Body of pancreas (tissue), 4 donors: ENCODE results near the gene NOTCH4. TPM values are rescaled to one million over a fixed set of nuclear protein-coding genes. Genes with fewer than 3 reads are reported as not detected.
"Not testable (repeated sequence)": the region's sequence is repeated elsewhere in the genome, so short reads cannot be mapped to it uniquely, and the experiment has no call there.

Experiments used
- ATAC-seq: fragments of 150-250 bp; one replicate; pipeline ENCODE4 v1.9.1; 2016
- DNase-seq, 4 donors: peaks; one replicate each; pipeline ENCODE4 v3.0.0-alpha.2; 2019
- H3K27ac ChIP-seq, 4 donors: fragments of 200-600 bp; sonication (generic); 1 replicate in 3 of 4; 2 replicates in 1 of 4; pipeline versions ENCODE4 v1.5.1 to v1.6.1; 2016 to 2019; ENCODE audit warnings: mild to moderate bottlenecking in 1 of 4, mixed read lengths in 1 of 4, moderate library complexity in 1 of 4
- H3K27me3 ChIP-seq, 2 donors: fragments of 200-600 bp; sonication (generic); one replicate each; pipeline ENCODE4 v1.6.0; 2016; ENCODE audit warnings: mild to moderate bottlenecking in 1 of 2
- H3K36me3 ChIP-seq, 2 donors: fragments of 200-600 bp; sonication (generic); replicated peaks in 1 of 2; 2 replicates each; pipeline ENCODE4 v1.5.1; 2016; ENCODE audit warnings: low read depth in 2 of 2; ENCODE audit not compliant: insufficient read depth in 1 of 2
- H3K4me1 ChIP-seq: fragments of 200-600 bp; sonication (generic); one replicate; pipeline ENCODE4 v1.6.0; 2016
- H3K4me3 ChIP-seq, 2 donors: fragments of 200-600 bp; sonication (generic); 1 replicate in 1 of 2; 2 replicates in 1 of 2; pipeline ENCODE4 v1.5.1; 2016 to 2019
- H3K9me3 ChIP-seq, 3 donors: fragments of 200-600 bp; sonication (generic); 1 replicate in 2 of 3; 2 replicates in 1 of 3; pipeline ENCODE4 v1.5.1; 2016
- CTCF ChIP-seq, 7 experiments: fragments of 450-650 bp in 4 of 7; fragments of 200-600 bp in 3 of 7; sonication (generic) in 3 of 7; IDR thresholded peaks; one replicate each; pipeline ENCODE4 v1.5.1; 2016 to 2019; ENCODE audit warnings: antibody characterized with exemption in 7 of 7
- POLR2A ChIP-seq, 3 donors: fragments of 450-650 bp; IDR thresholded peaks; one replicate each; pipeline ENCODE4 v1.6.1; 2016; ENCODE audit warnings: antibody characterized with exemption in 3 of 3, mild to moderate bottlenecking in 2 of 3
- WGBS, 2 donors: methylation state at CpG; one replicate each; pipeline ENCODE4 v1.1.5; 2017; 5-methylcytosine and 5-hydroxymethylcytosine counted together
- intact Hi-C: fragments of 100-400 bp; cut with DNase I; formaldehyde crosslinking; loops from one replicate; pipeline ENCODE4 v1.15.1; 2023
- total RNA-seq, 2 donors: library from RNA; depleted of rRNA; stranded (reverse); fragments of >200 nt; gene quantifications; one replicate each; pipeline ENCODE4 v1.1.0, GENCODE V29; 2016

The NOTCH4 gene
- total RNA-seq, 2 donors from 2014 or later = 10.6 to 48.1 TPM

- WGBS, 2 donors = 78 to 80% methylated on average over 6 of the region's 6 CpGs
These were observed 10.2 kb downstream of the NOTCH4 start for GRCh38 chr6:32213649-32214048.

GRCh38 chr6:32212076-32212760 is 11.6 kb downstream of the NOTCH4 start:
- WGBS, 2 donors = 73 to 78% methylated on average over 7 to 12 of the region's 12 CpGs
- H3K27me3 ChIP-seq = no peaks in the 10 kb centered on the region
- no peaks in the 10 kb centered on the region for H3K36me3 ChIP-seq
- H3K27ac ChIP-seq = no peak overlapping the region
- H3K4me1 ChIP-seq = no peaks in the 10 kb centered on the region
- intact Hi-C loops = no loop called here
- TF ChIP-seq CTCF (IDR thresholded peaks at IDR 0.05) = no peak
- no peak for TF ChIP-seq POLR2A (IDR thresholded peaks at IDR 0.05)
- ATAC-seq (no peak), DNase-seq (no peak)
- H3K4me3 ChIP-seq = no peak overlapping the region
- no peaks in the 10 kb centered on the region for H3K9me3 ChIP-seq

More at GRCh38 chr6:32213649-32214048, 10.2 kb downstream of the NOTCH4 start:
- Histone ChIP-seq H3K4me3 (no peak overlapping the region), H3K4me1 (no peaks in the 10 kb centered on the region), H3K9me3 (no peaks in the 10 kb centered on the region), H3K27ac (no peak overlapping the region), H3K36me3 (no peaks in the 10 kb centered on the region), H3K27me3 (no peaks in the 10 kb centered on the region)
- no peak for DNase-seq
- TF ChIP-seq POLR2A (IDR thresholded peaks at IDR 0.05) (no peak), CTCF (IDR thresholded peaks at IDR 0.05) (no peak)
- ATAC-seq = no peak
- intact Hi-C loops = no loop called here

GRCh38 chr6:32211432-32211831 is 12.4 kb downstream of the NOTCH4 start:
- H3K4me3 ChIP-seq, ATAC-seq: not testable (repeated sequence)
- 83 to 85% methylated on average over 4 of the region's 4 CpGs for WGBS, 2 donors

GRCh38 chr6:32210191-32210601 is 13.7 kb downstream of the NOTCH4 start:
- Histone ChIP-seq H3K9me3 (no peaks in the 10 kb centered on the region), H3K4me3 (no peak overlapping the region), H3K27ac (no peak overlapping the region), H3K4me1 (no peaks in the 10 kb centered on the region), H3K27me3 (no peaks in the 10 kb centered on the region), H3K36me3 (no peaks in the 10 kb centered on the region)
- TF ChIP-seq POLR2A (IDR thresholded peaks at IDR 0.05) = no peak
- no peak for TF ChIP-seq CTCF (IDR thresholded peaks at IDR 0.05)
- WGBS, 2 donors = 70 to 77% methylated on average over 5 of the region's 5 CpGs
- intact Hi-C loops = no loop called here
- ATAC-seq = no peak
- no peak for DNase-seq

More at GRCh38 chr6:32211432-32211831, 12.4 kb downstream of the NOTCH4 start:
- H3K9me3 ChIP-seq, H3K36me3 ChIP-seq, H3K27ac ChIP-seq, H3K4me1 ChIP-seq, DNase-seq, H3K27me3 ChIP-seq, intact Hi-C loops: not testable (repeated sequence)

- intact Hi-C loops = no loop called here
- WGBS, 2 donors = 56 to 66% methylated on average over 1 of the region's 1 CpG
- H3K4me1 ChIP-seq = no peaks in the 10 kb centered on the region
- H3K36me3 ChIP-seq = no peaks in the 10 kb centered on the region
- no peaks in the 10 kb centered on the region for H3K9me3 ChIP-seq
- no peak overlapping the region for H3K4me3 ChIP-seq
- DNase-seq (no peak), ATAC-seq (no peak)
- H3K27ac ChIP-seq = no peak overlapping the region
- TF ChIP-seq POLR2A (IDR thresholded peaks at IDR 0.05) = no peak
- no peak for TF ChIP-seq CTCF (IDR thresholded peaks at IDR 0.05)
- H3K27me3 ChIP-seq = no peaks in the 10 kb centered on the region
These were observed 14.9 kb downstream of the NOTCH4 start for GRCh38 chr6:32208996-32209395.
